NB4 (cell line): Measurements from ENCODE around the gene TRABD2B.

Source experiments
- DNase-seq: peaks from one replicate; pipeline ENCODE4 v3.0.0; 2010; ENCODE audit warnings: low read depth
- H3K4me3 ChIP-seq: one replicate; pipeline ENCODE4 v1.5.1; 2011; ENCODE audit warnings: mild to moderate bottlenecking, low read depth, low read length, moderate library complexity
- MAX ChIP-seq: IDR thresholded peaks from 2 replicates; pipeline ENCODE4 v1.6.1; 2011; ENCODE audit warnings: low read depth, low read length
- MYC ChIP-seq: IDR thresholded peaks from 2 replicates; pipeline ENCODE4 v1.6.1; 2011; ENCODE audit warnings: low read depth, low read length
- POLR2A ChIP-seq: IDR thresholded peaks from 2 replicates; pipeline ENCODE4 v1.6.1; 2011; ENCODE audit warnings: mild to moderate bottlenecking; ENCODE audit not compliant: insufficient read length; ENCODE audit errors: extremely low read depth
- TF ChIP-seq, protein P1 (sequence below): IDR thresholded peaks from one replicate; pipeline ENCODE4 v1.5.1; 2012; ENCODE audit warnings: low read depth, low read length

The TRABD2B gene

GRCh38 chr1:47999097-47999496, 1.9 kb upstream of the TRABD2B start:
- no peak overlapping the region for H3K4me3 ChIP-seq
- TF ChIP-seq, protein P1, sequence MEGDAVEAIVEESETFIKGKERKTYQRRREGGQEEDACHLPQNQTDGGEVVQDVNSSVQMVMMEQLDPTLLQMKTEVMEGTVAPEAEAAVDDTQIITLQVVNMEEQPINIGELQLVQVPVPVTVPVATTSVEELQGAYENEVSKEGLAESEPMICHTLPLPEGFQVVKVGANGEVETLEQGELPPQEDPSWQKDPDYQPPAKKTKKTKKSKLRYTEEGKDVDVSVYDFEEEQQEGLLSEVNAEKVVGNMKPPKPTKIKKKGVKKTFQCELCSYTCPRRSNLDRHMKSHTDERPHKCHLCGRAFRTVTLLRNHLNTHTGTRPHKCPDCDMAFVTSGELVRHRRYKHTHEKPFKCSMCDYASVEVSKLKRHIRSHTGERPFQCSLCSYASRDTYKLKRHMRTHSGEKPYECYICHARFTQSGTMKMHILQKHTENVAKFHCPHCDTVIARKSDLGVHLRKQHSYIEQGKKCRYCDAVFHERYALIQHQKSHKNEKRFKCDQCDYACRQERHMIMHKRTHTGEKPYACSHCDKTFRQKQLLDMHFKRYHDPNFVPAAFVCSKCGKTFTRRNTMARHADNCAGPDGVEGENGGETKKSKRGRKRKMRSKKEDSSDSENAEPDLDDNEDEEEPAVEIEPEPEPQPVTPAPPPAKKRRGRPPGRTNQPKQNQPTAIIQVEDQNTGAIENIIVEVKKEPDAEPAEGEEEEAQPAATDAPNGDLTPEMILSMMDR: no peak
- TF ChIP-seq MYC (no peak), MAX (no peak), POLR2A (no peak)
- DNase-seq: no peak

DNA sequence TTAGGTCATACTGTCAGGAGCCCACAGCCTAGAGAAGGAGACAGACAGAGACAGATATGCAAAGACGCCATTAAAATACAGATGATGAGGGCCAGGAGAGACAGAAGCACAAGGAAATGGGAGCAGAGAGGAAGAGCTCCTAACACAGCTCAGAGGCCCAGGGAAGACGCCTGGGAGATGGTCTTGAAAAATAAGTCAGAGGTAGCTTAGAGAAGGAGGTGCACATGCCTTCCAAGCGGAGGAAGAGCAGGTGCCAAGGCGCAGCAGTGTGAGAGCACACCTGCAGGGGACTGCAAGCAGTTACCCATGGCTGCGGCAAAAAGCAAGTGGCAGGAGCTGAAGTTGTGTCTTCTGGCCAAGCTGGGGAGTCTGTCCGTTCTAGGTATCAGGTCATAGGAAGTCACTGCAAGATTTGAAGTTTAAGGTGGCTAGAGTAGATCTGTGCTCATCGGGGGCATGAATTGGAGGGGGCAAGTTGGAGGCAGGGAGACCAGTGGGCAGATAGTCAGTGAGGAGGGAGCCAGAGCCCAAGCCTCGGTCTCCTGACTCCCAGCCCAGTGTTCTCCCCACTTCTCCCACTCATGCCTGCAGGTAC, 1.3 kb upstream of the TRABD2B start:
- TF ChIP-seq POLR2A (no peak), MAX (no peak), MYC (no peak)
- TF ChIP-seq, protein P1: no peak
- DNase-seq: no peak

DNA sequence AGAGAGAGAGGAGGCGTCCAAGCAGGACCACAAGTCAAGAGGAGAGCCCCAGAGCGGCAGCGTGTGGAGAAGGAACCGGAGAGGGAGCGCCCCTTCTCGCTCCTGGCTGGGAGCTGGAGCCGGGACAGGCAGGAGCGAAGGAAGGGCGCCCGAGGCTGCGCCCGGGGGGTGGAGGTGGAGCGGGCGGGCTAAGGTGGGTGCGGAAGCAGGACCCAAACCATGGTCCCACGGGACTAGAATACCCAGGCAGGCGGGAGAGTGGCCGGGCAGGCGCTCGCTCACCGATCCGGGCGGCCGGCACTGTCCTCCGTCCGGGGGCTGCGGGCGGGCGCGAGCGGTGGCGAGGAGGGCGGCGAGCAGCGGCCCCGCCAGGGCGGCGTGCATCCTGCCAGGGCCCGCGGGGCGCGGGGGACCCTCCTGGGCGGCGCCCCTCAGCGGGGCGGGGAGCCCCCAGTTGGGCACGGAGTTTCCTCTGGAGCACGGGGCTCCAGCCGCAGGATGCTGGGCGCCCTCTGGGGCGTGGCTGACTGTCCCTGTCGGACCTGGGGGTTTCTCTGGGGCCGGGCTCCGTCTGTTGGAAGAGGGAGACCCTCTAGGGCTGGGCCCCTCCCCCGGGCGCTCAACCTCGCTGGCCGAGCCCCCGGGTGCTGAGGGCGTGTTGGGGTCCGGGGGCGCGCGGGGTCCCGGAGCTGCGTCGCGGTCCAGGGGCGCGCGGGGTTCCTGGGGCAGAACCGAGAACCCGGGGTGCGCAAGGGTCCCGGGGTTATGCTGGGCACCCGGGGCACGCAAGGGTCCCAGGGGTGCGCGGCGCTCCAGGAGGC, 569 bp downstream of the TRABD2B start:
- TF ChIP-seq POLR2A (no peak), MYC (no peak), MAX (no peak)
- TF ChIP-seq, protein P1: no peak
- H3K4me3 ChIP-seq: no peak overlapping the region
- DNase-seq: no peak

More for the DNA sequence above, 1.3 kb upstream of the TRABD2B start:
- no peak overlapping the region for H3K4me3 ChIP-seq

GRCh38 chr1:47996060-47996405, 1.2 kb downstream of the TRABD2B start:
- no peak overlapping the region for H3K4me3 ChIP-seq

GRCh38 chr1:47995306-47996050, 1.7 kb downstream of the TRABD2B start:
- no peak for DNase-seq
- H3K4me3 ChIP-seq: no peak overlapping the region
- no peak for TF ChIP-seq MAX
- no peak for TF ChIP-seq POLR2A
- TF ChIP-seq, protein P1: no peak
- no peak for TF ChIP-seq MYC

More at GRCh38 chr1:47996060-47996405, 1.2 kb downstream of the TRABD2B start:
- no peak for TF ChIP-seq MYC
- no peak for TF ChIP-seq POLR2A
- TF ChIP-seq, protein P1: no peak
- TF ChIP-seq MAX: no peak
- DNase-seq: no peak
